GM12892 (cell line): ENCODE measurements around the gene NECAB2.

ENCODE experiments used
- POLR2A ChIP-seq: IDR thresholded peaks from 2 replicates; pipeline ENCODE4 v1.6.1; 2011; ENCODE audit warnings: low read depth, low read length, control low read depth
- POLR2AphosphoS5 ChIP-seq: IDR thresholded peaks from 2 replicates; pipeline ENCODE4 v1.6.1; 2011; ENCODE audit warnings: low read depth, low read length, control low read depth

DNA sequence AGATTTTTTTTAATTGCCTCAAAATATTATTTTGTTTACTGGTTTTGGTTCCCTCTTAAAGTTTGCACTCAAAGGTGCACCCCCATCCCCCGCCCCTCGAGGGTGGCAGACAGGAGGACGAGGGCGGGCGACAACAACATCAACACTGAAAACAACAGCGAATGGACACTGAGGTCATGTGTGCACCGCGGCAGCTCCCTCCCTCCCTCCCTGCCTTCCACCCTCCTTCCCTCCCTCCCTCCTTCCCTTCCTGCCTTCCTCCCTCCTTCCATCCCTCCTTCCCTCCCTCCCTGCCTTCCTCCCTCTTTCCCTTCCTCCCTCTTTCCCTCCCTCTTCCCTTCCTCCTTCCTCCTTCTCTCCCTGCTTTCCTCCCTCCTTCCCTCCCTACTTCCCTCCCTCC, 16.5 kb upstream of the NECAB2 start:
- TF ChIP-seq POLR2A (no peak), POLR2AphosphoS5 (no peak)
